Adipocyte (in vitro differentiated cells): ENCODE data around the gene EPS15.

Experiments
- DNase-seq: peaks from one replicate; pipeline ENCODE4 v3.0.0-alpha.2; 2015; ENCODE audit warnings: low read depth
- H3K27me3 ChIP-seq: replicated peaks from 2 replicates; pipeline ENCODE4 v1.7.0; 2013; ENCODE audit warnings: mild to moderate bottlenecking, low read length, moderate library complexity; ENCODE audit not compliant: control insufficient read depth, insufficient read depth
- H3K36me3 ChIP-seq: 2 replicates; pipeline ENCODE4 v1.7.0; 2013; ENCODE audit warnings: low read length, mild to moderate bottlenecking, moderate library complexity; ENCODE audit not compliant: control insufficient read depth, insufficient read depth, severe bottlenecking
- H3K4me1 ChIP-seq: 2 replicates; pipeline ENCODE4 v1.7.0; 2013; ENCODE audit warnings: mild to moderate bottlenecking, low read length, moderate library complexity; ENCODE audit not compliant: control insufficient read depth, insufficient read depth
- H3K4me3 ChIP-seq: 2 replicates; pipeline ENCODE4 v1.7.0; 2013; ENCODE audit warnings: mild to moderate bottlenecking, low read length, moderate library complexity
- H3K9ac ChIP-seq: 2 replicates; pipeline ENCODE4 v1.7.0; 2013; ENCODE audit warnings: mild to moderate bottlenecking, low read length, moderate library complexity
- H3K9me3 ChIP-seq: 2 replicates; pipeline ENCODE4 v1.7.0; 2013; ENCODE audit warnings: mild to moderate bottlenecking, low read length, moderate library complexity; ENCODE audit not compliant: control insufficient read depth

Gene EPS15

DNA sequence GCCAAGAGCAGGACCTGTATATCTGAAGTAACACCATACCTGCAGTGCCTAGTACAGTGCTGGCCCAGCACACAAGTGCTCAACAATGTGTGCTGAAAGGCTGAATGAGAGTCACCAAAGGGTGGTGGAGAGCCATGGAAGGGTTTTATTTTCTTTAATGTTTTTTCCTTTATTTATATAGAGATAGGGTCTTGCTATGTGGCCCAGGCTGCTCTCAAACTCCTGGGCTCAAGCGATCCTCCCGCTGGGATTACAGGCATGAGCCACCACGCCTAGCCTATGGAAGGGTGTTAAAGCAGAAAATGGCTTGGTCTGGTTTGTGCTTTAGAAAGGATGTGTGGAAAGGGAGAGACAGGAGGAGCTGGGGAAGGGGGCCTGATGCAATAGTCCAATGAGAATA, 175.4 kb downstream of the EPS15 start:
- H3K36me3 ChIP-seq: no peaks in the 10 kb centered on the region
- H3K9ac ChIP-seq: no peak overlapping the region
- no peak overlapping the region for H3K4me3 ChIP-seq
- no peaks in the 10 kb centered on the region for H3K9me3 ChIP-seq
- H3K4me1 ChIP-seq: peaks cover 14% of the 10 kb centered on the region
- peaks cover 26% of the 10 kb centered on the region for H3K27me3 ChIP-seq
- no peak for DNase-seq

- H3K27me3 ChIP-seq: peaks cover 31% of the 10 kb centered on the region
- no peaks in the 10 kb centered on the region for H3K9me3 ChIP-seq
- H3K4me1 ChIP-seq: peaks cover 14% of the 10 kb centered on the region
- no peak for DNase-seq
- H3K4me3 ChIP-seq: no peak overlapping the region
- H3K36me3 ChIP-seq: no peaks in the 10 kb centered on the region
- H3K9ac ChIP-seq: no peak overlapping the region
These were observed 176.4 kb downstream of the EPS15 start for GRCh38 chr1:51342591-51343206.

DNA sequence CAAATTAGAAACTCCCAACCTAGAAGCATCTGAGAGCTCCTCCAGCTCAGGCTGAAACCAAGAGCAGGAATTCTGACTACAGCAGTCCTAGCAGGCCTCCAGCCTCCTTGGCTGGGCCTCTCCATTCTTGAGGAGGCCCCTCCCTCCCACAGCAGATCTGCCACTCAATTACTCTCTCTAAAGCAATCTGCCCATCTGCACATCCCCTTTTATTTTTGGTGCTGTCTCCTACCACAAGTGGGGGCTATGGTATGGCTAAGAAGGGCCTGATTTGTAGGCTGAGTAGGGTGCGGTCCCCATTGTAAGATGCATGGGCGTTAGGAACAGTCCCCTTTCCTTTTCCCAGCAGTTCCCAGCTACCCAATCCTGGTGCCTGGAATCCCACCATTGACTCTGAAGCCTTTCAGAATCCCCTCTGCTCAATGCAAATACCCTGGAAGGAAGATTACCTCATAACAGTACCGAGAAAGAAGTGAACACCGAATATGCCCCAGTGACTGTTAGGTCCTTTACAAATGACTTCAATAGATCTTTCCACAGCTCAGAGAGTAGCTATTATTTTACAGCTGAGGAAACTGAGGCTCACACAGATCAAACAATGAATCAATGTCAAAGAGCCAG, 177.1 kb downstream of the EPS15 start:
- no peak overlapping the region for H3K9ac ChIP-seq
- H3K27me3 ChIP-seq: peaks cover 31% of the 10 kb centered on the region
- peaks cover 14% of the 10 kb centered on the region for H3K4me1 ChIP-seq
- no peak overlapping the region for H3K4me3 ChIP-seq
- no peak for DNase-seq
- no peaks in the 10 kb centered on the region for H3K9me3 ChIP-seq
- H3K36me3 ChIP-seq: no peaks in the 10 kb centered on the region

- H3K4me3 ChIP-seq: no peak overlapping the region
- DNase-seq: no peak
- no peaks in the 10 kb centered on the region for H3K9me3 ChIP-seq
- peaks cover 31% of the 10 kb centered on the region for H3K27me3 ChIP-seq
- peaks cover 8% of the 10 kb centered on the region for H3K4me1 ChIP-seq
- no peaks in the 10 kb centered on the region for H3K36me3 ChIP-seq
- H3K9ac ChIP-seq: no peak overlapping the region
These were observed 178.7 kb downstream of the EPS15 start for GRCh38 chr1:51340380-51340779.

DNA sequence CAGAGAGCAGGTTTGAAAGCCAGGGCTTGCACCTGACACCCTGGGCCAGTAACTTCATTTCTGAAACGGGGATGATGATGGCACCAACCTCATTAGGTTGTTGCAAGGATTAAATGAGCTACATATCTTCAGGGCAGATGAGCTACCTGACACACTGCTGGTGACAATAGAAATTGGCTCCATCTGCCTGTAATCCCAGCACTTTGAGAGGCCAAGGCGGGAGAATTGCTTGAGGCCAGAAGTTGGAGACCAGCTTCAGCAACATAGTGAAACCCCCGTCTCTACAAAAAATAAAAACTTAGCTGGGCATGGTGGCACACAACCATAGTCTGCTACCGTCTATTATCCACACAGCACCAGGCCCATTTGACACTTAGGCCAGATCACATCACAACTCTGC, 182.4 kb downstream of the EPS15 start:
- H3K9ac ChIP-seq: no peak overlapping the region
- no peaks in the 10 kb centered on the region for H3K36me3 ChIP-seq
- peaks cover 7% of the 10 kb centered on the region for H3K4me1 ChIP-seq
- peaks cover 4% of the 10 kb centered on the region for H3K27me3 ChIP-seq
- no peaks in the 10 kb centered on the region for H3K9me3 ChIP-seq
- no peak for DNase-seq
- no peak overlapping the region for H3K4me3 ChIP-seq

DNA sequence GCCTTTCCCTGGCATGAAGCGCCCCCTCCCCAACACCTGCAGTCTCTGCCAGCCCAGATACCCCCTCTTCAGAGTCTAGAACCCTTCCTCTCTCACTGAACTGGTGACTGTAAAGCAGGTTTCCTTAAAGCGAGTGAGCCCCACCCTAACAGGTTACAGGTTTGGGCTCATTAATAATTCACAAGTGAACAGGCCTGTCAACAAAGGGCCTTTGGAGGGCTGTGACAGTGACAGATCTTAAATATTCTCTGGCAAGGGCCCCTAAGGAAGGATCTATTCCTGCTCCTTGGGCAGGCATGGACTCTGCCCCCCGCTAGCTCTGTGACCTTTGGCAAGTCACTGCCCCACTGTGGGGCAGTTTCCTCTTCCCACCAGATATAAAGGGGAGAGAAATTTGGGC, 183.1 kb downstream of the EPS15 start:
- no peak overlapping the region for H3K4me3 ChIP-seq
- H3K36me3 ChIP-seq: no peaks in the 10 kb centered on the region
- H3K4me1 ChIP-seq: peaks cover 6% of the 10 kb centered on the region
- no peak overlapping the region for H3K9ac ChIP-seq
- peaks cover 4% of the 10 kb centered on the region for H3K27me3 ChIP-seq
- DNase-seq: no peak
- no peaks in the 10 kb centered on the region for H3K9me3 ChIP-seq

GRCh38 chr1:51331206-51332100, 187.6 kb downstream of the EPS15 start:
- no peaks in the 10 kb centered on the region for H3K27me3 ChIP-seq
- H3K4me1 ChIP-seq: peaks cover 15% of the 10 kb centered on the region
- H3K9ac ChIP-seq: no peak overlapping the region
- no peaks in the 10 kb centered on the region for H3K9me3 ChIP-seq
- no peaks in the 10 kb centered on the region for H3K36me3 ChIP-seq
- peak; percentile 66 for DNase-seq
- H3K4me3 ChIP-seq: no peak overlapping the region

- DNase-seq: peak; percentile 52
- H3K27me3 ChIP-seq: no peaks in the 10 kb centered on the region
- peak within 1 kb of the TSS; percentile 72 for H3K4me3 ChIP-seq
- H3K9ac ChIP-seq: no peak within 1 kb of the TSS
- H3K9me3 ChIP-seq: no peaks in the 10 kb centered on the region
- no peaks in the 10 kb centered on the region for H3K36me3 ChIP-seq
- peaks cover 15% of the 10 kb centered on the region for H3K4me1 ChIP-seq
These were observed 188.5 kb downstream of the EPS15 start, which contains the start of gene TTC39A for GRCh38 chr1:51330331-51331201. Gene TTC39A (minus strand): TSS chr1:51330562. CDS start chr1:51330477, 85 bp downstream.

DNA sequence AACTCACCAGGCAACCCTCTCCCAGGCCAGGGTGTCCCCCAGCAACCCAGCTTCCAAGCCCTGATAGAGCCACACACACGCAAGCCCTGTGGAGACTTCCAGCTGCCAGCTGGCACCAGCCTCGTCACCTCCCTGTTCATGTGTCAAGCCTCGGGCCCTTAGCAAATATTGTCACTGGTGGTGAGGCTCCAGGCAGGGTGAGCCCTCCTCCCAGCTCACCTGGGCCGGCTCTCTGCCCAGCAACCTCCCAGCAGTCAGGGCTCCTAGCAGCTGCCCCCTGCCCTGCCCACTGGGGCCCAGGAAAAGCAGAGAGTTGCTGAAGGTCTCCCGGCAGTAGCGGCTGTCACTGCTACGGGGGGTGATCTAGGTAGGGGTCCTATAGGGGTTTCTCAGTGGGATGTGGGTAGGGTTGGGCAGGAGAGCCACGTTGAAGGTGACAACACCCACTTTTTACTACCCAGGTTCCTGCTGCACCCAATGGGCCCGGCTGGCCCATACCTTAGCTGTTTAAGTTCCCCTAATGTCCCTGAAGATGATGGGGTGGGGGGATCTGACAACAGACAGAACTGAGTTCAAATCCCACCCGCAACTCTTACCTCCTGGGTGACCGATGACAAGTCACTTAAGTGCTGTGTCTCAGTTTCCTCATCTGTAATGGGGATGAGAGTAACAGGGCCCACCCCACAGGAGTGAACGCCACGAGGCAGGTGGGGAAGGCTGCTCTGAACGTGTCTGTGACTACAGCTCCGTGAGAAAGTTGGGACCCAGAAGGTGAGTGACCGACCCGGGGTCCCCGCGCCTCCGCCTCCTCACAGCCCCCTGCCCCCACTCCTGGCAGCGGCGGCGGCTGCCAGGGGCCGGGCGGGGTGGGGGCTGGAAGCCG, 189.4 kb downstream of the EPS15 start:
- no peak for DNase-seq
- H3K4me3 ChIP-seq: no peak overlapping the region

GRCh38 chr1:51328926-51329325, 190.1 kb downstream of the EPS15 start:
- no peak for DNase-seq
- H3K4me1 ChIP-seq: peaks cover 15% of the 10 kb centered on the region
- no peaks in the 10 kb centered on the region for H3K9me3 ChIP-seq
- H3K27me3 ChIP-seq: no peaks in the 10 kb centered on the region
- no peaks in the 10 kb centered on the region for H3K36me3 ChIP-seq
- H3K4me3 ChIP-seq: no peak overlapping the region
- no peak overlapping the region for H3K9ac ChIP-seq

More for the DNA sequence above, 189.4 kb downstream of the EPS15 start:
- Histone ChIP-seq H3K36me3 (no peaks in the 10 kb centered on the region), H3K27me3 (no peaks in the 10 kb centered on the region), H3K9ac (no peak overlapping the region), H3K9me3 (no peaks in the 10 kb centered on the region), H3K4me1 (peaks cover 15% of the 10 kb centered on the region)
